Right hindlimb (tissue), 1 donor: ENCODE measurements around the gene TXNL1.
A peak's percentile ranks its signal among the peaks of the same experiment; 100 is the strongest.
"Not testable (repeated sequence)": the region's sequence is repeated elsewhere in the genome, so short reads cannot be mapped to it uniquely, and the experiment has no call there.

Experiments used
- DNase-seq: peaks from one replicate; pipeline ENCODE4 v3.0.0-alpha.2; 2018

TXNL1 gene

DNA sequence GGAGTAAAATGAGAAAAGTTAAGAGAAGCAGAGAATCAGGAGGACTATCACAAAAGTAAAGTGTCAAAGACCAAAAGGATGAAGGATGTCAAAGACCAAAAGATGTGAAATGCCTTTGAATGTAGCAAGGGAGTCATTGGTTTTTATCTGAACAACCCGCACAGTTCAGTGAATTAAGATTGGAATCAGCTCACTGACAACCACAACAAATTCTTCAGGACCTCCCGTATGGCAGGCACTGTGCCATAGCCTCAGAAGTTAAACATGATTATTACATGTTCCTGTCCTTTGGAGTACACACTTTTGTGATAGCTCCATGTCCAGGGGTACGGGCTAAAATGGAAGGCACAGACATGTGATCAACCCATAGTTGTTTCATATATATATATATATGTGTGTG is 5.0 kb upstream of the TXNL1 start:
- no peak for DNase-seq

DNA sequence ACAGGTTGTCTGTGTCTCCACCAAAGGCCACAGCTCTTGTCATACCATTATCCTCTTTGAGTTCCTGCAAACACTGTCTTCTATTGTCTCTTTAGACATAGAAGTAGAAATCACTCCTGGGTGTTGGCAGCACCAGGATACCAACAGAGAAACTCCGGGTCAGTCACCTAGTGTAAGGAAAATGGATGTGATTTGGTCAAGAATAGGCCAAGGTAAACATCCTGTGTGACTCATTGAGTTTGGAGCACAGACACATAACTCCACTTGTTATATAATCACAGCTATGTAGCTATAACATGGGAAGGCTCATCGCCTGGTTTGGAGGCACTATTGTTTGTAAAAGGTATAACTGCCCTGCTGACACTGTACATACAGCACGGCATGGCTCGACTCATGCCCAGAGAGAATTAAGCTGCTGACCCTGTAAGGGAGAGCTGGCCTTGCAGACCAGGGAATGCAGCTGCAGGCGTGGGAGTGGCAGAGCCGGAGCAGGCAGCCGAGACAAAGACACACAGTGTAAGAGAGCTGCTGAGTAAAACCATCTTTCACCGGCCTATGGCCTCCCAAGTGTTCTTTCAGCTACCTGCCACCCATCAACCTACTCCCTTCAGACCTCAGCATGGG is 3.4 kb upstream of the TXNL1 start:
- no peak for DNase-seq

DNA sequence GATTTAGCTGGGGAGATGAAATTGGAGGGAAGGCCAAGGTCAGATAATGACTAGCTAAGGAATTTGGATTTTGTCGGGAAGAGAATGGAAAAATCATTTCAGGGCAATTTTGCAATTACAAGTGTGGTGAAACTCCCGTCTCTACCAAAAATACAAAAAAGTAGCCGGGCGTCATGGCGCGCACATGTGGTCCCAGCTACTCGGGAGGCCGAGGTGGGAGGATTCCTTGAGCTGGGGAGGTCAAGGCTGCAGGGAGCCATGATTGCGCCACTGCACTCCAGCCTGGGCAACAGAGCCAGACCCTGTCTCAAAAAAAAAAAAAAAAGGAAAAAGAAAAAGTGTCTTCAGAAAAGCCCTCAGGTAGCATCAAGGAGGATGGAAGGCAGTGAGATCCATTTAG is 1.2 kb upstream of the TXNL1 start:
- no peak for DNase-seq

DNA sequence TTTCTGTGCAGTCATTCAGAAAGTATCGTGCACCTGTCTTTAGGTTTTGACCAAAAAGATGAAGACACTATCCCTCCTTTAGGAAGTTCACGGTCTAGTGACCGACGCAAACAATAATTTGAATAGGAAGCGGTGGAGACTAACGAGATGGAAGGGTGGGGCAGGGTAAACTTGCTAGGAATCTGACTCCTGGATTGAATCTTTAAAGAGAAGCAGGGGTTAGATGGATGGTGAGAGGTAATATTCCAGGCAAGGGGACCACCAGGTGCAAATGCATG is 651 bp upstream of the TXNL1 start:
- no peak for DNase-seq

DNA sequence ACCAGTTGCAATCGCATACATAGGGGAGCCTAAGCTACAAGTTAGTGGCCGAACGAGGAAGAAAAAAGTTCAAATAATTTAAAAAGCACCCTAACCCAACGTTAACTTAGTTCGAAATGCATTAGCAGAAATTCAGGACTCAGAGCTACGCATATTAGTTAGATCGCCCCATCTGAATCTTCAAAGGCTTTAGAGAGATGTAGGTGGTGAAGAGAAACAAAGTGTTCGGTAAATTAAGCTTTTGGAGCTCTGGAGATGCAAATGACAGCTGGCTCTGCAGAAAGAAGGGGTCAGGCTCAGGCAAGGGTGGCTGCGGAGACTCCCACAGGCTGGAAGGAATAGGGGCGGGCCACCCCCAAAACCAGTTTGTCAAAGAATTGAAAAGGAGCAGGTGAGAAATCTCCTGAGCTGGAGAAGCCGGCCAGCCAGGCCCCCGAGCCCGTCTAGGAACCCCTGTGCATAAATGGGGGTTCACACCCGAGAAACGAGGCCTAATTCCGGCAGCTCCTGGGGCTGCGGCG is 621 bp downstream of the TXNL1 start:
- no peak for DNase-seq

DNA sequence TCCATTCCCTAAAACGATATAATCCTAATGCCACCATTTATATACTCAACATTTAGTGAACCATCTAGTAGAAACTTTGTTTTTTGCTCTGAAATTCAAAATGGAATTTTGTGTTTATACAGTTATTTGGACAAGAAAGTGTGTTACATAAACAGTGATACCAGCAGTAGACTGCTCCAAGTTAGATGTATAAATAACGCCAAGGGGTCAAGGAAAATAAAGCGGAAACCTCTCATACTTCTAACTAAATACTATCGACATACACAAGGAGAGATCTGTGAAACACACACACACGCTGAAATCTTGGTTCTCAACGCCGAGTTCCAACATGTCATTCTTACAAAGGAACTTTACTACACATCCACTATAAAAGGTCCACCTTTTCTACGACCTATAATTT is 1.2 kb downstream of the TXNL1 start:
- no peak for DNase-seq

DNA sequence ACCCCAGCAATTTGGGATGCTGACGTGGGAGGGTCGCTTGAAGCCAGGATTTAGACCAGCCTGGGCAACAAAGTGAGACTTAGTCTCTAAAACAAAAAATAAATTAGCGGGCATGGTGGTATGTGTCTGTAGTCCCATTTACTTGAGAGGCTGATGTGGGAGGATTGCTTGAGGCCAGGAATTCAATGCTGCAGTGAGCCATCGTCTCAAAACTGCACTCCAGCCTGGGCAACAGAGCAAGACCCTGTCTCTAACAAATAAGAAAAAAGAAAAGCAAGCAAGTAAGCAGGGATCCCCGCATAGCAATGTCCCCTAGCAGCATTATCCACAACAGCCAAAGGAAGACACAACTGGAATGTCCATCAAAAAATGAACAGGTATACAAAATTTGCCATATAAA is 3.4 kb downstream of the TXNL1 start:
- DNase-seq, result no peak

DNA sequence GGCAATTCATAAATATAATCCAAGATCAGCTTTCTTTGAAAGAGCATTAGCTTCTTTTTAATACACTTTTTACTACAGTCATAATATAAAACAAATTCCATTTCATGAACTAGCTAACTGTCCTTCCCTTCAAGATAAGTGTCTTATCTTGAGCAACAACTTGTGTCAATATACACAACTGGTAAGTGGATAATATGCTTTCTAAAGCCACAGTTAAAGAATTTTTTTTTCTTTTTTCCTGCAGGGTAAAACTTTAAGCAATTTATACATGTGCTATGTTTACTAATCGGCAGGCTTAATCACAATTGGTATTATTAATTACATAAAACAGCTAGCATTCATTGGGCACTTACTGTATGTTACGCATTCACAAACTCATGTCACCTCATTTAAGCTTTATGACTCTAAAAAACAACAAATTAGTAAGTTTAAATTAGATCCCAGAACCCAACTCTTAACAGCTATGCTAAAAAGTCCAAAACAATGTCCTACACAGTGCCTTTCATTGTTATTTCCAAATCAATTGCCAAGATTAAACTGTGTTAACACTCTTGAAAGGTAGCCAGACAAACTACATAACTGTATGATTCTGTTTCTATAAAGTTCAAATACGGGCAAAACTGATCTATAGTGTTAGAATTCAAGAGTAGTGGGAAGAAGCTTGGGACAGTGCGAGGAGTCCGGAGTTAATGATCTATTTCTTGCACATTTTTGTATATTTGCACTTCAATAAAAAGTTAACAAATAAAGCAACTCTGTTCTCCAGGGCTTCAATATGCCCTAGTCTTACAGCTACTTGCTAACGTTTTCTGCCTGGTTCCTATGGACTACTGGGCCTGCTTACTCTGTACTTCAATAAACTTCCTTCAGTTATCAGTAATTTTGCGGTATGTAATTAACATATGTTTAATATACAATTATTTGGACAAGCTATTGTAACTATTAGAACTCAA is 6.0 kb downstream of the TXNL1 start:
- DNase-seq, result no peak

DNA sequence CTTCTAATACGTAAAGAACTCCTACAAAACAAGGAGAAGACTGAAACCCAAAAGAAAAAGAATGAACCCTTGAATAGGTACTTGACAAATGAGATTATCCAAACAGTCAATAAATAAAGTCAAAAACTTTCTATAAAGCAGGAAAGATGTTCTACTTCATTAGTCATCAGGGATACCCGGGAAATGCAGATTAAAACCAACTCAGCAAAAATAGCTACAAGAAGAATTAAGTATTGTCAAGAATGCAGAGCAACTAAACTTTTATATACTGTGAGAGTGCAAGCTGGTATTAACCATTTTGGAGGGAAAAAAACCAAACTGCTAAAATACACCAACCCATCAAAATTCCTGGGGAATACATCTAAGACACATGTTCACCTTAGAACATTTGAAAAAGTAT is 10.4 kb downstream of the TXNL1 start:
- no peak for DNase-seq

DNA sequence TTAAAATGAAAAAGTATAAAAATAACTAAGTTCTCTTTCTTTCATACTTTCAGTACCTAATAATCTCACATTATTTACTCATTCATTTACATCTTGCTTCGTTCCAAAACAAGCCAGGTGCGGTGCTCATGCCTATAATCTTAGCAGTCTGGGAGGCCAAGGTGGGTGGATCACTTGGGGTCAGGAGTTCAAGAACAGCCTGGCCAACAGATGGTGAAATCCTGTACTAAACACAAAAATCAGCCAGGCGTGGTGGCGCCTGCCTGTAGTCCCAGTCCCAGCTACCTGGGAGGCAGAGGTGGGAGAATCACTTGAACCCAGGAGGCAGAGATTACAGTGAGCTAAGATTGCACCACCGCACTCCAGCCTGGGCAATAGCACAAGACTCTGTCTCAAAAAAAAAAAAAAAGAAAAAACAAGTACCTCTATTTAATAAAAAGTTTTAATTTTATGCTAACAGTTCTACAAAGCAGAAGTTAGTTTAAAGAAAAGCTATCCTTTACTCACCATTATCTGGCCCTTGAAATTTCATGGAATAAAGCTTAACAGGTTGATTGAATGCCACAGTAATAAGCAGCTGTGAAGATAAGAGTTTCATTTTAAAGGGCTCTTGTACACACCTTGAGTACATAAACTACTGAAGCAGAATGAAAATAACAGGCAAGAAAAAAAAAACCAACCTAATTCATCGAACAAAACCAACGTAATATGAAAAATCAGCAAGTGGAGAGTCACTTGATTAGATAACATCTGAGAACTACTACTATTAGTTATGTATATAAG is 22.5 kb downstream of the TXNL1 start:
- no peak for DNase-seq

DNA sequence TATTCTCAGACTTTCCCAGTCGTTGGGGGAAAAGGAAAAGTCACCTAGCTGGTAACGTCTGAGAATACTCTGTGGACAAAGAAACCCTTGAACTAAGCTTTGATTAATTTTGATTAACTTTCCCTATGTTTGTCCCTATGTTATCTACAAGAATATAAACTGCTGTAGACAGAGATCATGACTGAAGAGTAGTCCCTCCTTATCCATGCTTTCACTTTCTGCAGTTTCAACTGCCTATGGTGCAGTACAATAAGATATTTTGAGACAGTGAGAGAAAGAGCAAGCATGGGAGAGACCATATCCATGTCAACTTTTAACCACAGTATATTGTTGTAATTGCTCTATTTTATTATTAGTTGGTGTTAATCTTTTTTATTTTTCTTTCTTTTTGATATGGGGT is 31.8 kb downstream of the TXNL1 start:
- DNase-seq, result no peak

DNA sequence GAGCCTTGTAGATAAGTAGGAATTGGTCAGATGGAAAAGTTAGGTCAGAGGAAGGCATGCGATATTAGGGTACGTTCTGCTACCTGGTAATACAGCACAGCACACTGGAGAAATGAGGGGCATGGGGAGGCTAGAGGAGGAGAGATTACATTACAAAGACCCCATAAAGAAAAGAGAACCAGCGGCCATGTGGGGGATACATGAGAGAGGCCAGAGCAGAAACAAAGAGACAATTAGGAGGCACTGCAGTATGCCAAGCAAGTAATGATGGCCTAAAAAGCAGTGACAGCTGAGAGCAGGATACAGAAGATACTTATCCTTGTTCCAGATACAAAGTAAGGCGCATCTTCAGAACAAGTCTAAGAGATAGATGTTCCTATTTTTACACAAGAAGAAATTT is 40.0 kb downstream of the TXNL1 start:
- no peak for DNase-seq

DNA sequence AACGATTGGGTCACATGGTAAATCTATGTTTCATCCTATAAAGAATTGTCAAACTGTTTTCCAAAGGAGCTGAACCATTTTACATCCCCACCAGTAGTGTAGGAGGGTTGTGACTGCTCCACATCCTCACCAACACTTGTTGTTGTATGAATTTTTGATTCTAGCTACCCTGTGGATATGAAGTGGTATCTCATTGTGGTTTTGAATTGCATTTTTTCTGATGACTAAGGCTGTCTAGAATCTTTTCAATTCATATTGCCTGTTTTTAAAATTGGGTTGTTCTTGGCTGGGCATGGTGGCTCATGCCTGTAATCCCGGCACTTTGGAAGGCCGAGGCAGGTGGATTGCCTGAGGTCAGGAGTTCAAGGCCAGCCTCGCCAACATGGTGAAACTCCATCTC is 44.5 kb downstream of the TXNL1 start:
- DNase-seq, result no peak

DNA sequence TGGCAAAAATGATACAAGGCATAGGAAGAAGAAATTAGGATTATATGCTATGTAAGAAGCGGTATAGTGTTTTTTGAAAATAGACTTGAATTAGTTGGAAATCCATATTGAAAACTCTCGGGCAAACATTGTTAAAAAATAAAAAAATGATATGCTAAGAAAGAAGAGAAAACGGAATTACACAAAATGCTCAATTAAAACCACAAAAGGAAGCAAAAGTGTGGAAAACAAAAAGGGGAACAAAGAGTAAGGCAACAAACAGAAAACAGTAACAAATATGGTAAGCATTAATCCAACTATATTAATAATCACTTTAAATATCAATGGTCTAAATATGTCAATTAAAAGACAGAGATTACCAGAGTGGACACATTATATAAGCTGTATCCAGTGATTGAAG is 58.4 kb downstream of the TXNL1 start:
- DNase-seq, result no peak

DNA sequence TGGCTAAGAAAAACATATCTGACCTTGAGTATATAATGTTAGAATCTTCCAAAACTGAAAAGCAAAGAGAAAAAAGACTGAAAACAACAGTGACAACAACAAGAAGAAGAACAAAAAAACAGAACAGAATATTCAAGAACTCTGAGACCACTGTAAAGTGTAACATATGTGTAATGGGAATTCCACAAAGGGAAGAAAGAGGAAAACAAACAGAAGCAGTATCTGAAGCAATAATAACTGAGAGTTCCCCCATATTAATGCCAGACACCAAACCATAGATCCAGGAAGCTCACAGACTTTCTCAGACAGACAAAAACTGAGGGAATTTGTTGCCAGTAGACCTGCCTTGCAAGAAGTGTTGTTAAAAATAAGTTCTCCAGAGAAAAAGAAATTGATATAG is 58.9 kb downstream of the TXNL1 start:
- no peak for DNase-seq

DNA sequence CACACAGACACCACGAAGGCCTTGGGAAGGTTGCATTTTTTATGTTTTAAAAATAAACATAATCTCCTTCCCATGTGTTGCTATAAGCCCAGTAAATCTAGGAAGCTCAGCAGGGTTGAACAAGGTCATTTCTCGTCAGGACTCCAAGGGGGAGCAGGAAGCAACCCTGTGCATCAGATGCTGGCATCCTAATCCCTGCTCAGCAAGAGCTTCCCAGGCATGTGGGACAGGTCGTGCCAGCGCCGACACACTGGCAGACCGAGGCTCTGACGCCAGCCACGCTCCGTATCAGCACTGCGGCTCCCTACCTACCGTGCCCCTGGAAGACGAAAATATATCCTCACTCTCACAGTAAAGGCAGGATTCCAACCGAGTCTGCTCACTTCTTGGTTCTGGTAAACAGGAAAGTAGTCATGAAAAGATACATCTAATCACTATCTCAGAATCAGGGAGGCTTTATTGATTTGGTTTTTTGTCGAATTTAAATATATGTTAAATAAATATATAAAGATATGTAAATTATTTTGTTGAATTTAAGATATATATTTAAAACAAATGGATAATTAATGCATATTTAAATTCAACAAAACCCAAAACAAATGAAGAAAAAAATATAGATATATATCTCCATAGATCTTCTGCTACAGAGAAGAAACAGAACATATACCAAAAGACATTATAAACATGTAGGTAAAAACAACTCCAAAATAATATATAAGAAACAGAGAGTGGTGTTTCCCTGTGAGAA is 61.4 kb downstream of the TXNL1 start:
- DNase-seq, result peak; percentile 49

DNA sequence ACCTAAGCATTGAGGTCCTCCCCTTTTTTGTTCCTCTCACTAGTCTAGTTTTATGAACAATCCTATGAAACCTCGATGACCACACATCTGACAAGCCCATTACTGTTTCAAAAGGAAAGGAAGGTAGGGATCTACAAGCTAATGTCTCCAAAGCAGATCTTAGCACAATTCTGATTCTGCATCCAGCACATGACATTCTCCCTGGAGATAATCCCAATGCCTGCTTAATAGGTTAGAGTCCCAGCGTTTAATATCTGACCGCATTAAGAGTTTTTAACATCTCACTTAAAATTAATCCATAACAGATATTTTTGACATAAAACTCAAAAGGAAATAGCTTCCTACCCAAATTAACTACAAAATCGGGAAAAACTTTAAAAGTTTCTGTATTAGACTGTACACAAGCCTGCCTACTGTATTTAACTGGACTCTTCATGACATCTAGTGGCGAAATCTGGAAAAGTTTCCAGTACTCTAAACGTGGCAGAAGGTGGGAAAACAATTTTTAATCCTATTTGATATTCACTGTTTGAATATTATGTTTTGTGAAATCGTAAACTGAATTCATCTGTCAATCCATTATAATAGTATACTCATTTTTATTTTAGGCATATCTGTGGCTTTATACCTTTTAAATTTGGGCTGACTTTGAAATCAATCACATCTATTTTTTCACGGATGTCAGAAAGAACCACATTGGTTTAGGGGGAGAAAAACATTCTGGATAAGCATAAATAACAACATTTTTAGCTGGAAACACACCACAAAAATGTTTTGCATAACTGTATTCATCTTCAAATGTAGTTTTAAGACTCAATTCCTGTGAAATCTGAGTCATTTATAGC is 62.4 kb downstream of the TXNL1 start:
- no peak for DNase-seq

DNA sequence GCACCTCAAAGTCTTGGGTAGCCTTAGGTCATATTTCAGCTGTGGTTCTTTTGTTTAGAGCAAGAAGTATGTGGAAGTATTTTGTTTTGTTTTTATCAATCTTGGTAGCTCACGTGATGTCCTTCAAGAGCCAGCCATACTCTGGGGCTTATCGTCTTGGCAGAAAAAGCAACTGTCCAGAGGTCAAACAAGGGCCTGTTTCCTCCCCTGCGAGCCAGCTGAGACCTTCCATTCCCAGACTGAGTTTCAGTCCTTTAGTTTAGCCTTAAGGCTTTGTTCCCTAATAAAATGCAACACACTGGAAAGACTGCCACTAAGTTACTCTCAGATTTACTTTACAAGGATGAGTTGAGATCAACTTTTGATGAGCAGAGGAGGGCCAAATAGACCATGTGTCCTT is 63.5 kb downstream of the TXNL1 start:
- DNase-seq, result peak; percentile 59

DNA sequence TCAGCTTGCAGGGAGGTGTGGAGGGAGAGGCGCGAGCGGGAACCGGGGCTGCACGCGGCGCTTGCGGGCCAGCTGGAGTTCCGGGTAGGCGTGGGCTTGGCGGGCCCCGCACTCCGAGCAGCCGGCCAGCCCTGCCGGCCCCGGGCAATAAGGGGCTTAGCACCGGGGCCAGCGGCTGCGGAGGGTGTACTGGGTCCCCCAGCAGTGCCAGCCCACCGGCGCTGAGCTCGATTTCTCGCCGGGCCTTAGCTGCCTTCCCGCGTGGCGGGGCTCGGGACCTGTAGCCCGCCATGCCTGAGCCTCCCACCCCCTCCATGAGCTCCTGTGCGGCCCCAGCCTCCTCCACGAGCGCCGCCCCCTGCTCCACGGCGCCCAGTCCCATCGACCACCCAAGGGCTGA is 66.1 kb downstream of the TXNL1 start:
- not testable (repeated sequence) for DNase-seq

DNA sequence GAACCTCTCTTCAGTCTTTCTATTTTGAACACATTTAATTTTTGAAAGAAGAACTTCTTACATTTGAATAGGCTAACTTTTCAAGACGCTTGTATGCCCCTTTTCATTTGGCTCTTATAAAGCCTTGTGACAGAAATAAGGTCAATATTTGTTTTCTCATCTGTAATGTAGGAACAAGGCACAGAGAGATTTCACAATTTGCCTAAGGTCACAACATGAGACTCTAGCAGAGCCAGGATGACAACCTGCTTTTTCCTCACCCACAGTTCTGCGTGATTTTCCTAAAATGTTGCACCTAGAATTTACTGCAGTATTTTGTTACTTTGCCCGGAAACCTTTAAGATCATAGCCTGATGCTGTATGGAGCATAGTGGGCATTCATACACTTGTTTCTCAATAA is 67.4 kb downstream of the TXNL1 start:
- no peak for DNase-seq

DNA sequence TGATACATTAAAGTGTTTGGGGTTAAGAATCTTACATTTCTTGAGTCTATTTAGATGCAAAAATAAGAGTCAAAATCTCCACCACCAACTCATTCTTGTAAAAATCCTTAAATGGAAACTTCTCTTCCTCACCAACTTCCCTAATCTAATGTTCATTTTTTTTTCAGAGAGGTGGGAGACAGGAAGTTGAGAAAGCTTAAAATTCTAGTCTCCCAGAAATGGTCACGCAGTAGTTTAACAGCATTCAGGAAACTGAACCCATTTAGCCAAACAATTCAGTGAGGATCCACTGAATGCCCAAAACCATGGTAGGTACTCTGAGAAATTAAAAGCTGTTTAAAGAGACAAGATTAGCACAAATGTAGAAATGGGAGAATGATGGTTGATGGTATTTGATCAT is 69.0 kb downstream of the TXNL1 start:
- DNase-seq, result no peak

DNA sequence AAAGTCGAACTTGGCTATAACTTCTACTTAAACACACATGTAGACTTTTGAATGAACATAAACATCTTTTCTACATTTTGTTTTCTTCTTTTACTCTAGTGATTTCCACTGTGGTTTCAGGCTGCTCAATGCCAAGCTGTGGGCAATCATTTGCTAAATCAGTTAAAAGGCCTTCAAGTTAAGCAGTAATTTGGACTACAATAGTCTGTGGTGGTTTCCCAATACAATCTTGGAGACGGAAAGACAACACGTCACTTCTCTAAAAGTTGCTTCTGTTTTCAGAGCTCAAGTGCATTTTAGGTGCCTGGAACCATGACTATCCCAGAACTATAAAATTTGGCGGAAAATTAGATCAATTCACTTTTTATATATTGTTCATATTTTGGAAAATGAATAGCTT is 69.4 kb downstream of the TXNL1 start:
- no peak for DNase-seq
